KBM-7 (cell line): ENCODE measurements around the gene ACSS2.

Source experiments
- DNase-seq: peaks from one replicate; pipeline ENCODE4 v3.0.0-alpha.2; 2015
- in situ Hi-C: fragments of 300-500 bp; cut with MboI; formaldehyde crosslinking; loops from 2 replicates; pipeline ENCODE4 v1.14.3; 2020; ENCODE audit warnings: low sequenced_read_pairs, low pct_unique_long_range_greater_than_20kb, mixed read lengths

The ACSS2 gene

GRCh38 chr20:34940081-34940481, 63.7 kb downstream of the ACSS2 start:
- DNase-seq = no peak
- in situ Hi-C loops = no loop called here

- in situ Hi-C loops = no loop called here
- peak; percentile 28 for DNase-seq
Observed at GRCh38 chr20:34941226-34941625, 64.8 kb downstream of the ACSS2 start.

- in situ Hi-C loops = no loop called here
- no peak for DNase-seq
Observed at GRCh38 chr20:34942301-34942700, 65.9 kb downstream of the ACSS2 start.

GRCh38 chr20:34943808-34944567, 67.6 kb downstream of the ACSS2 start:
- DNase-seq = no peak
- in situ Hi-C loops = no loop called here

- no peak for DNase-seq
- in situ Hi-C loops = no loop called here
Observed at GRCh38 chr20:34945315-34946077, 69.1 kb downstream of the ACSS2 start.

GRCh38 chr20:34946661-34947060, 70.2 kb downstream of the ACSS2 start:
- DNase-seq = no peak
- in situ Hi-C loops = no loop called here

GRCh38 chr20:34947336-34947735, 70.9 kb downstream of the ACSS2 start:
- DNase-seq = no peak
- in situ Hi-C loops = no loop called here

- no peak for DNase-seq
- in situ Hi-C loops = no loop called here
Observed at GRCh38 chr20:34948030-34948429, 71.6 kb downstream of the ACSS2 start.

- in situ Hi-C loops = no loop called here
- DNase-seq = no peak
Observed at GRCh38 chr20:34949120-34949519, 72.7 kb downstream of the ACSS2 start.

- no peak for DNase-seq
- in situ Hi-C loops = no loop called here
Observed at GRCh38 chr20:34951252-34951651, 74.8 kb downstream of the ACSS2 start.

- in situ Hi-C loops = no loop called here
- no peak for DNase-seq
Observed at GRCh38 chr20:34951652-34952051, 75.2 kb downstream of the ACSS2 start.

GRCh38 chr20:34952671-34953070, 76.3 kb downstream of the ACSS2 start:
- DNase-seq = no peak
- in situ Hi-C loops = no loop called here

GRCh38 chr20:34953960-34954359, 77.5 kb downstream of the ACSS2 start:
- in situ Hi-C loops = no loop called here
- no peak for DNase-seq

- in situ Hi-C loops = no loop called here
- no peak for DNase-seq
Observed at GRCh38 chr20:34954904-34955230, 78.5 kb downstream of the ACSS2 start.

- DNase-seq = peak; percentile 97
- in situ Hi-C loops = no loop called here
Observed at GRCh38 chr20:34955231-34956040, 79.0 kb downstream of the ACSS2 start, which contains the start of the genes GSS and MYH7B. TSS of gene GSS (minus strand) at chr20:34955806. CDS start at chr20:34951852, 3,954 bp downstream. TSS of gene MYH7B (plus strand) at chr20:34955868. CDS start at chr20:34978006, 22,138 bp downstream.

- in situ Hi-C loops = no loop called here
- no peak for DNase-seq
Observed at GRCh38 chr20:34956041-34956458, 79.6 kb downstream of the ACSS2 start.

GRCh38 chr20:34956751-34957472, 80.5 kb downstream of the ACSS2 start:
- in situ Hi-C loops = no loop called here

GRCh38 chr20:34964486-34964885, 88.1 kb downstream of the ACSS2 start:
- no peak for DNase-seq
- in situ Hi-C loops = no loop called here

More at GRCh38 chr20:34956751-34957472, 80.5 kb downstream of the ACSS2 start:
- DNase-seq = no peak

GRCh38 chr20:34965051-34965450, 88.6 kb downstream of the ACSS2 start:
- in situ Hi-C loops = no loop called here
- no peak for DNase-seq
